Activated B cell treated with CpG ODN at 0.5 μM for 24 hours (primary cell): ENCODE results near the gene SLC30A5. TPM values are rescaled to one million over a fixed set of nuclear protein-coding genes. Genes with fewer than 3 reads are reported as not detected.

Source experiments
- ATAC-seq: fragments of 200-7000 bp; cut with Tn5 transposase; one replicate; pipeline ENCODE4 v1.10.0; 2021; ENCODE audit warnings: low read depth, mild to moderate bottlenecking, moderate library complexity
- CTCF ChIA-PET: fragments of 350-600 bp; sonication (Branson Sonifier 250); formaldehyde crosslinking; loops from one replicate; lab custom pipeline; 2021; ENCODE audit warnings: antibody characterized with exemption; lab: Charles Lee
- POLR2A ChIA-PET: fragments of 350-600 bp; sonication (Branson Sonifier 250); formaldehyde crosslinking; loops from one replicate; lab custom pipeline; 2021; ENCODE audit warnings: antibody characterized with exemption; lab: Charles Lee
- DNase-seq: peaks from one replicate; pipeline ENCODE4 v3.0.0; 2022
- H3K27ac Mint-ChIP-seq: one replicate; pipeline ENCODE4 v1.8.0; 2020; ENCODE audit warnings: mixed read lengths
- H3K27me3 Mint-ChIP-seq: one replicate; pipeline ENCODE4 v1.8.0; 2021; ENCODE audit warnings: mixed read lengths
- H3K36me3 Mint-ChIP-seq: one replicate; pipeline ENCODE4 v1.8.0; 2021; ENCODE audit warnings: low read depth, mixed read lengths
- H3K4me1 Mint-ChIP-seq: one replicate; pipeline ENCODE4 v1.8.0; 2021; ENCODE audit warnings: mixed read lengths
- H3K4me3 Mint-ChIP-seq: one replicate; pipeline ENCODE4 v1.8.0; 2020; ENCODE audit warnings: mild to moderate bottlenecking, mixed read lengths
- H3K9me3 Mint-ChIP-seq: one replicate; pipeline ENCODE4 v1.8.0; 2020; ENCODE audit warnings: mixed read lengths
- intact Hi-C: fragments of 100-400 bp; cut with micrococcal nuclease; formaldehyde crosslinking; loops from one replicate; pipeline ENCODE4 v1.15.1; 2024
- total RNA-seq: library from RNA; stranded (reverse); gene quantifications from 2 replicates; pipeline ENCODE4 v1.2.3, GENCODE V29; 2022
- TF ChIP-seq, protein P1 (sequence below): fragments of 200-600 bp; IDR thresholded peaks from one replicate; pipeline ENCODE4 v1.8.0; 2022; ENCODE audit warnings: antibody characterized with exemption, mild to moderate bottlenecking

The SLC30A5 gene
- total RNA-seq, 1 donor from 2014 or later, result 23.2 TPM

DNA sequence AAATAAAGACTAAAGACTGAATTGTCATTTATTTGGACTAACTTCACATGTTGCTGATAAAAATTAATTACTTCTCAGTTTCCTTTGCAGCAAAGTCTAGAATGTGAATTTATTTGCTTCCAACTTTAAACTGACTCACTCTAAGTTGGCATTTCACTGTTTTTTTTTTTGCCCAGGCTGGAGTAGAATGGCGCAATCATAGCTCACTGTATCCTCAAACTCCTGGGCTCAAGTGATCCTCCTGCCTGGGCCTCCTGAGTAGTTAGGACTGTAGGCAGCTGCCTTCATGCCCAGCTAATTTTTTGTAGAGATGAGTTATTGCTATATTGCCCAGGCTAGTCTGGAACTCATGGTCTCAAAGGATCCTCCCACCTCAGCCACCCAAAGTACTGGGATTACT is 76.7 kb downstream of the SLC30A5 start:
- Mint-ChIP-seq H3K4me1 (peaks cover 23% of the 10 kb centered on the region), H3K27ac (no peak overlapping the region), H3K36me3 (peaks cover 40% of the 10 kb centered on the region), H3K9me3 (peaks cover 2% of the 10 kb centered on the region), H3K4me3 (no peak overlapping the region), H3K27me3 (no peaks in the 10 kb centered on the region)
- ATAC-seq (no peak), DNase-seq (no peak)
- intact Hi-C loops, result no loop called here
- ChIA-PET CTCF (no interaction called here), POLR2A (no interaction called here)
- TF ChIP-seq, protein P1, sequence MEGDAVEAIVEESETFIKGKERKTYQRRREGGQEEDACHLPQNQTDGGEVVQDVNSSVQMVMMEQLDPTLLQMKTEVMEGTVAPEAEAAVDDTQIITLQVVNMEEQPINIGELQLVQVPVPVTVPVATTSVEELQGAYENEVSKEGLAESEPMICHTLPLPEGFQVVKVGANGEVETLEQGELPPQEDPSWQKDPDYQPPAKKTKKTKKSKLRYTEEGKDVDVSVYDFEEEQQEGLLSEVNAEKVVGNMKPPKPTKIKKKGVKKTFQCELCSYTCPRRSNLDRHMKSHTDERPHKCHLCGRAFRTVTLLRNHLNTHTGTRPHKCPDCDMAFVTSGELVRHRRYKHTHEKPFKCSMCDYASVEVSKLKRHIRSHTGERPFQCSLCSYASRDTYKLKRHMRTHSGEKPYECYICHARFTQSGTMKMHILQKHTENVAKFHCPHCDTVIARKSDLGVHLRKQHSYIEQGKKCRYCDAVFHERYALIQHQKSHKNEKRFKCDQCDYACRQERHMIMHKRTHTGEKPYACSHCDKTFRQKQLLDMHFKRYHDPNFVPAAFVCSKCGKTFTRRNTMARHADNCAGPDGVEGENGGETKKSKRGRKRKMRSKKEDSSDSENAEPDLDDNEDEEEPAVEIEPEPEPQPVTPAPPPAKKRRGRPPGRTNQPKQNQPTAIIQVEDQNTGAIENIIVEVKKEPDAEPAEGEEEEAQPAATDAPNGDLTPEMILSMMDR, result no peak

DNA sequence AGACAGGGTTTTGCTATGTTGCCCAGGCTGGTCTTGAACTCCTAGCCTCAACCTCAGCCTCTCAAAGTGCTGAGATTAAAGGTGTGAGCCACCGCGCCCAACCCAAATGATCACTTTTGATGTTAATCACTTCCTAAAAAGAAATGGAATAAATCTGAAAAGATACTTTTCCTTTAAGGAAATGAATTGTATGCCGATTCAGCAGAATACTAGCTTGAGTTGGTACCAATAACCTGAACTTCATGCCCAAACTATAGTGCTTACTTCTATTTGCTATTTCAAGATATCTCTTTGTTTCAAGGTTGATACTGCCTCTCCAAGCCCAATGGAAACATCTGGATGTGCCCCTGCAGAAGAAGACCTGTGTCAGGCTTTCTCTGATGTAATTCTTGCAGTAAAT is 77.2 kb downstream of the SLC30A5 start:
- CTCF ChIA-PET, result no interaction called here
- TF ChIP-seq, protein P1, result no peak
- no peak overlapping the region for H3K4me3 Mint-ChIP-seq
- intact Hi-C loops, result no loop called here
- DNase-seq, result no peak
- no peak for ATAC-seq
- H3K4me1 Mint-ChIP-seq, result peaks cover 23% of the 10 kb centered on the region
- peaks cover 44% of the 10 kb centered on the region for H3K36me3 Mint-ChIP-seq
- peaks cover 2% of the 10 kb centered on the region for H3K9me3 Mint-ChIP-seq
- no peak overlapping the region for H3K27ac Mint-ChIP-seq
- POLR2A ChIA-PET, result no interaction called here
- no peaks in the 10 kb centered on the region for H3K27me3 Mint-ChIP-seq

Other genes starting within 250 kb of the SLC30A5 start
- gene CCNB1, start 73.1 kb downstream of the SLC30A5 start, total RNA-seq, result 10.6 and 12.7 TPM in 2 replicates
- 13.0 and 13.5 TPM in 2 replicates for gene CENPH, start 95.6 kb downstream of the SLC30A5 start, total RNA-seq
- gene CDK7, start 140.9 kb downstream of the SLC30A5 start, total RNA-seq, result 27.1 and 33.5 TPM in 2 replicates
- gene CCDC125, start 238.8 kb downstream of the SLC30A5 start, total RNA-seq, result 7.9 and 8.1 TPM in 2 replicates